HPDE6-E6E7 (cell line): ENCODE data around the gene MPIG6B.

Experiments used
- DNase-seq: peaks from one replicate; pipeline ENCODE4 v3.0.0; 2011; ENCODE audit warnings: missing footprints; ENCODE audit errors: extremely low spot score

The MPIG6B gene

GRCh38 chr6:31737991-31738979 is 15.1 kb downstream of the MPIG6B start:
- peak; percentile 80 for DNase-seq

- peak; percentile 98 for DNase-seq
Measured at GRCh38 chr6:31739639-31740396, 16.6 kb downstream of the MPIG6B start, which contains the start of gene MSH5. TSS of gene MSH5 (plus strand) at chr6:31740005. CDS start at chr6:31740467, 462 bp downstream.

- no peak for DNase-seq
Measured at GRCh38 chr6:31740397-31741223, 17.4 kb downstream of the MPIG6B start.

GRCh38 chr6:31741815-31742214 is 18.6 kb downstream of the MPIG6B start:
- no peak for DNase-seq

DNA sequence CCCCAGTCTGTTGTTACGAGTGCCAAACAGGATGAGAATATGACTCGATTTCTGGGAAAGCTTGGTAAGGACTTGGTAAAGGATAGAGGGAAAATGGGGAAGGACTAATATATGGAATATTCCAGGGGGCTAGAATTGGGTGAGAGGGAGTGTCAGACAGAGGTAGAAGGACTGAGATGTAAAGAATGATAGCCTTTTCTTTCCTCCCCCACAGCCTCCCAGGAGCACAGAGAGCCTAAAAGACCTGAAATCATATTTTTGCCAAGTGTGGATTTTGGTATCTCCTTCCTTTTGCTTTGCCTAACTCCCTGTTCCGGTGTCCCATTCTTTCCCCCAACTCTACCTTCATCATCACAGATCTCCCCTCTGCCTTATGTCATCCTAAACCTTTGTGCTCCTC is 19.7 kb downstream of the MPIG6B start:
- no peak for DNase-seq

DNA sequence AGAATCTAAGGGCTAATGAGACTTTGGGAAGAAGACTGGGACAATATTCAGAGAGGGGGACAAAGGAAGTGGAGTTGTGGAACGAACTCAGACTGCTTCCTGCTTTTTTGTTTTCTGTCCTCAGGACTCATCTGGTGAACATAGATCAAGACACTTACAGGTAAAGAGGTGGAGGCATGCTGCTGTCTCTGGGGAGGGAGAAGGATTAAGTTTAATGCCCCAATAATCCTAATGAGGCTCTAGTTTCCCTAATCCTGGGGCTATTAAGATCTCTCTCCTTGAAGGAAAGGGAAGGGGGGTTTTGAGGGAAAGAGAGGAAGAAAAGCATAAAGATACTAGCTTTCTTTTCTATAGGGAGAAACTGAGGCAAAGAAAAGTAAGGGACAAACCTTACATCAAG is 21.2 kb downstream of the MPIG6B start:
- DNase-seq, result no peak

- DNase-seq, result no peak
Measured at GRCh38 chr6:31749301-31750036, 26.3 kb downstream of the MPIG6B start.

- no peak for DNase-seq
Measured at GRCh38 chr6:31750411-31751022, 27.3 kb downstream of the MPIG6B start.

DNA sequence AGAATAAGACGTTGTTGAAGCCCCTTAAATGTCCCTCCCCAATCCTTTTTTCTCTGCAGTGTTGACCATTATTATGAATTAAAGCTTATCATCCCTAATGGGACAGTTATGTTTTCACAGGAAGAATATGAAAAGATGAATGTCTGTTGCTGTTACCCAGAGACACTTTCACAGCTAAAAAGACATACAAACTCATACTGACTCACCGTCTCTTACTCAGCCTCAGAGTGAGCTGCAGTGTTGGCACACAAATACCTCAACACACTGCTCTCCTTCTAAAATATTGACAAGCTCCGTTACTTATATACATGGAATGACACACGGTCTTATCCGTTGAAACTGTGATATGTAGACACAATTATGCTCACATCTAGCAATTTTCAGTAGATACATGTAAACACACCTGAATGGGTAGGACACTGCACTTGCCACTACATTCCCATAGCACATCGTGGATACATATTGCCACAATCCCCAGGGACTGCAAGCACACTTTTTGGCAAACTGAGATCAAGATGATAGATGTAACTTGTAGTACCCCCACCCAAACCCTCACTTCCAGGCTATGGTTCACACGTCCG is 29.7 kb downstream of the MPIG6B start:
- no peak for DNase-seq

- DNase-seq, result no peak
Measured at GRCh38 chr6:31758281-31758680, 35.1 kb downstream of the MPIG6B start.

DNA sequence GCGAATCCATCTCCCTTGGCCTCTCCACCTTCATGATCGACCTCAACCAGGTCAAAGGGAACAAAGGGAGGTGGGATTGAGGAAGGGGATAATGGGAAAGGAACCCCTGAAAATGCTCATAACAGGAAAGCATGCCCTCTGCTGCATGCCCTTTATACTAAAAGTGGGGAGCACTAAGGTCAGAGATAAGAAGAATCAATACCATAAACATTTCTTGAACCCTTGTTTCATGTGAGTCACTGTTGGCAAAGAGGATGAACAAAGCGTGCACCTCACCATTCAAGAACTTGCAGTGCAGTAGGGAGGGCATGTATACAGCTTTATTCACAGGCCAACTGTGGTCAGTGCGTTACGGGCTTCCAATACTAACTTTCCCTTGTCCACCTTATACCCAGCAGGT is 37.6 kb downstream of the MPIG6B start:
- DNase-seq, result no peak

- no peak for DNase-seq
Measured at GRCh38 chr6:31761343-31761742, 38.2 kb downstream of the MPIG6B start.

DNA sequence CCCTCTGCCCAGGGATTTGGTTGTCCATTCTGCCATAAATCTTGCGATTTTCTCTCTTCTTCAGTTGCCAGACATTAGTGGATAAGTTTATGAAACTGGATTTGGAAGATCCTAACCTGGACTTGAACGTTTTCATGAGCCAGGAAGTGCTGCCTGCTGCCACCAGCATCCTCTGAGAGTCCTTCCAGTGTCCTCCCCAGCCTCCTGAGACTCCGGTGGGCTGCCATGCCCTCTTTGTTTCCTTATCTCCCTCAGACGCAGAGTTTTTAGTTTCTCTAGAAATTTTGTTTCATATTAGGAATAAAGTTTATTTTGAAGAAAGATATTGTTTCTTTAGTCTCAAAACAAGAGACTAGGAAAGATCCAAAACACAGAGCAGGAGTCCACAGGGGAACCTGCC is 39.2 kb downstream of the MPIG6B start, which contains the start of gene SAPCD1:
TSS of gene SAPCD1 (plus strand) at position 301 of the 400 bp plus-strand sequence. CDS start 399 bp downstream, outside the sequence.
- no peak for DNase-seq

DNA sequence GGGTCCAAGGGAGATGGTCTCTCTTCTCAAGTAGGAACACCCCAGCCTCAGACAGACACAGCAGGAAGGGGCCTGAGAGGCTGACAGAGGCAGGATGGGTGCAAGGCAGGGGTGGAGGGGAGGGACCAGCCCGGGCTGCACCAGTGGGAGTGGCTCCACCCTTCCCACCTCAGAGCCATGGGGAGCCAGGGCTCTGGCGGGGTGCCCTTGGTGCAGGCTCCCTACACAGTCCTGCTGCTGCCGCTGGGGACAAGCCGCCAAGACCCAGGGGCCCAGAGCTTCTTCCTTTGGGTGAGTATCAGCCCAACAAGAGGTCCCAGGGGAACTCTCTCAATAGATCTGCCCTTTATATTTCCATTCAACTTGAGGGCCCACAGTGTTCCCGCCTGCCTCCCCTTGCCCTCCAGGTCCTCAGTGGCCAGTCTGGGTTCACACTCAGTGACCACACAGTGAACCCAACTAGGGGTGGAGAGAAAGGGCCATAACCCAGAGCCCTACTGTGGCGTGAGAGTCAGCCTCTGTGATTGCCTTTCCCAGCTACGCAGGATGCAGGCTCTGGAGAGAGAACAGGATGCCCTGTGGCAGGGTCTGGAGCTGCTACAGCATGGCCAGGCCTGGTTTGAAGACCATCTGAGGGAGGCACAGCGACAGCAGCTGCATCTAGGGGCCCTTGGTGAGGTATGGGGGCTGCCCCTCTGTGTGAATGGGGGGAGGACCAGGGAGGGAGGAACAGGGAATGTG is 39.9 kb downstream of the MPIG6B start:
- DNase-seq, result no peak

GRCh38 chr6:31763619-31763940 is 40.4 kb downstream of the MPIG6B start:
- no peak for DNase-seq

GRCh38 chr6:31764198-31764597 is 41.0 kb downstream of the MPIG6B start:
- DNase-seq, result no peak

GRCh38 chr6:31765559-31765909 is 42.4 kb downstream of the MPIG6B start:
- DNase-seq, result no peak

DNA sequence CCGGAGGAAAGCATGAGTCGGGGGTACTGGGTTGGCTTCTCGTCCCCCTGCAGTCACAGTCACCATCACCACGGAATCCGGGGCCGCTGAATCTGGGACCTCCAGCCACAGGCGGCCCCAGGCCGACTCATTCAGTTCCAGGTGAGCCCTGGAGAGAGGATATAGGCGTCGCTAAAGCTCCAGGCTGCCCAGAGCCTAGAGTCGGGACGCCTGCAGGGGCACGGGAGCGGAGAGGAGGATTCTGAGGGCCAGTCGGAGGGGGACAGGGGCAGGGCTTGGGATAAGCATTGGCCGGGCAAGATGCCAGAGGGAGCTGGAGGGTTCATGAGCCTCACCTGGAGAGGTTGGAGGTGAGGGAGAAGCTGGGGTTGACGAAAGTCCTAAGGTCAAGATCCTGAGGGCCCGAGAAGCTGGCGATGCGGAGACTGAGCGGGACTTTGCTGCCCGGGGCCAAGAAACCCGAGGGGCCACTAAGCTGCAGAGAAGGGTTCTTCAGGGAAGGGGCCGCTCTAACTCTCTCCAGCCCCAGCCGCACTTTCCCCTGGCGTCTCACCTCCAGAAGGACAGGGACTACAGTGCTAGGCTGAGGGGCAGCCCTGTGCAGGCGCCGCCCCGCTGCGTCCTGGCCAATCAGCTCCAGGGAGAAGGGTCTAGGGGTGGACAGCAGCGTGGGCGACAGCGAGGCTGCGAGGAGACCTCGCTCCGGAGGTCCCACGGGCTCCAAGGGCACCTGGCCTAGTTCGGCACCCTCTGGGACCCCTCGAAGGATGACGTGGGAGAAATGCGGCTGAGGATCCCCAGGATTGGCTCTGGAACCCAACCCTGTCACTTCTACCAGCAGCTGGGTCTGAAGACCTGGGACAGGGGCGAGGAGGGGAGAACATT is 43.0 kb downstream of the MPIG6B start:
- DNase-seq, result no peak
